ENCODE results near the gene PTRHD1.
"Not testable (repeated sequence)": the region's sequence is repeated elsewhere in the genome, so short reads cannot be mapped to it uniquely, and the experiment has no call there.

The PTRHD1 gene

DNA sequence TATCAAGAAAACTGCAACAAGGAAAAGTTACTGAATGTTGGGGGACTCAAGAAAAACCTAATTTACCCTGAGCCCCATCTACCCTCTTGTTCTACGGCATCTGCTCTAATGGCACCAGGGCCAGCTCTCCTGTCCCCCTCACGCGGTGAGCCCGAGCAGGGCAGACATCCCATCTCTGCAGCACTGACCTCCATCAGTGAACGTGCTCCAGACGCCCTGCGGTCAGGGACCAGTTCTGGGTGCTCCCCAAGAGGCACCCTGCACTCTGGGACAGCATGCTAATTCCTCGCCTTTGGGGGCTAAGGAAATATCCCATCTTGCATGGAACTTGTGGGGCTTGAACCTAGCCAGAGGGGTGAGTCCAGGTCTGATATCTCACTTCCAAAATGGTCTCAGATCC, 43.0 kb upstream of the PTRHD1 start:
- Histone ChIP-seq H3K4me3 (ENCODE audit: low read length) (no peak overlapping the region), H3K27ac (ENCODE audit: low read length) (no peak overlapping the region), H3K36me3 (replicated peaks; ENCODE audit: insufficient read depth, low read length) (peaks cover 3% of the 10 kb centered on the region; the same call in 1 of the 2 replicates), H2AFZ (ENCODE audit: low read length) (no peak overlapping the region), H3K27me3 (replicated peaks; ENCODE audit: insufficient read depth, low read length) (no peaks in the 10 kb centered on the region), H3K9ac (ENCODE audit: low read length) (no peak overlapping the region), H3K4me1 (ENCODE audit: low read length) (no peaks in the 10 kb centered on the region), H4K20me1 (ENCODE audit: insufficient read depth, low read length) (no peaks in the 10 kb centered on the region), H3F3A (ENCODE audit: insufficient read depth, low read length) (no peaks in the 10 kb centered on the region), H3K79me2 (ENCODE audit: low read length) (no peaks in the 10 kb centered on the region), H3K9me2 (replicated peaks; ENCODE audit: insufficient read depth, low read length) (no peaks in the 10 kb centered on the region), H3K4me2 (ENCODE audit: low read depth, low read length) (no peak overlapping the region), H3K9me3 (replicated peaks; ENCODE audit: insufficient read depth, low read length) (no peaks in the 10 kb centered on the region)
- TF ChIP-seq, protein P1, sequence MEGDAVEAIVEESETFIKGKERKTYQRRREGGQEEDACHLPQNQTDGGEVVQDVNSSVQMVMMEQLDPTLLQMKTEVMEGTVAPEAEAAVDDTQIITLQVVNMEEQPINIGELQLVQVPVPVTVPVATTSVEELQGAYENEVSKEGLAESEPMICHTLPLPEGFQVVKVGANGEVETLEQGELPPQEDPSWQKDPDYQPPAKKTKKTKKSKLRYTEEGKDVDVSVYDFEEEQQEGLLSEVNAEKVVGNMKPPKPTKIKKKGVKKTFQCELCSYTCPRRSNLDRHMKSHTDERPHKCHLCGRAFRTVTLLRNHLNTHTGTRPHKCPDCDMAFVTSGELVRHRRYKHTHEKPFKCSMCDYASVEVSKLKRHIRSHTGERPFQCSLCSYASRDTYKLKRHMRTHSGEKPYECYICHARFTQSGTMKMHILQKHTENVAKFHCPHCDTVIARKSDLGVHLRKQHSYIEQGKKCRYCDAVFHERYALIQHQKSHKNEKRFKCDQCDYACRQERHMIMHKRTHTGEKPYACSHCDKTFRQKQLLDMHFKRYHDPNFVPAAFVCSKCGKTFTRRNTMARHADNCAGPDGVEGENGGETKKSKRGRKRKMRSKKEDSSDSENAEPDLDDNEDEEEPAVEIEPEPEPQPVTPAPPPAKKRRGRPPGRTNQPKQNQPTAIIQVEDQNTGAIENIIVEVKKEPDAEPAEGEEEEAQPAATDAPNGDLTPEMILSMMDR (IDR thresholded peaks at IDR 0.05; ENCODE audit: low read length) = no peak
- no peak for TF ChIP-seq EZH2phosphoT487 (IDR thresholded peaks at IDR 0.05; ENCODE audit: low read length)
- no peak for TF ChIP-seq EZH2 (optimal IDR thresholded peaks at IDR 0.05; ENCODE audit: low read depth, low read length)
- no peak for DNase-seq

DNA sequence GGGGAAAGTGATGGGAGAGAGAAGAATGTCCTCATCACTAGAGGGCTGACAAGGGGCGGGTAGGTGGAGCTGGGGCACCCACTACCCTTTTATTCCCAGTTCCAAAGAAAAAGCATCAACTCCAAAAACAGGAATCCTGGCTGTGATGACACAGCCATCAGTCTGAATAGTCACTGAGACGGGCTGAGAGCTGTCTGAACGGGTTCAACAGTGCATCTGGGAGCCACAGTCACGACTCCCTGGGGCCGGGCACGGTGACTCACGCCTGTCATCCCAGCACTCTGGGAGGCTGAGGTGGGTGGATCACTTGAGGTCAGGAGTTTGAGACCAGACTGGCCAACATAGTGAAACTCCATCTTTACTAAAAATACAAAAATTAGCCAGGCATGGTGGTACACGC, 42.2 kb upstream of the PTRHD1 start:
- H3K36me3 ChIP-seq (replicated peaks; ENCODE audit: insufficient read depth, low read length); DNase-seq; H4K20me1 ChIP-seq (ENCODE audit: insufficient read depth, low read length): not testable (repeated sequence)

DNA sequence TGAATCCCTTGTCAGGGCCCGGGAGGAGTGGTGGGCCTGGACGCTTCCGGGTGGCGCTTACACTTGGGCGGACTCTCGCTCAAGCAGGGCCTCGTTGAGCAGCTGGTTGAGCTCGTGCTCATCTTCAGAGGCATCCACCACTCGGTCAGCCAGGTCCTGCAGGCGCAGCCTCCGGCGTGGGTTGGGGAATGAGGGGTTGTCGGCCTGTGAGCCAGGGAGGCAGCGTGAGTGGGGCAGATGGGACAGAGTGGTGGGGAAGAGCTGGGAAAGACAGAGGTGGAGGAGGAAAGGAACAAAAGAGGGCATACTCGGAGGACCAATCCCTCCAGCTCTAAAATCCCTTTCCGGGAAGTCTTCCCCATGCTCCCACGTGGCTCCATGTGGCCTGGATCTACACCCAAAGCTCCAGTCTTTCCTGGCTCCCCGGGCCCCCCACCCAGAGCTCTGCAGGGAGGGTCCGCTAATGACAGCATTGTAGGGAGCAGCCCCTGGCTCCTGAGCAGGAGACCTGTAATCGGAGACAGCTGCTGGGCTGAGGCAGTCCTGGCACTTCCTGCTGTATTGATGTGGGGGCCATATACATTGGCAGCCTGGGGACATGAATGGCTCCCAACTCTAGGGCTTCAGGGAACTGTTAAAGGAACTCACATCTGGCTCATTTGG, 41.7 kb upstream of the PTRHD1 start:
- DNase-seq = no peak
- Histone ChIP-seq H3K36me3 (replicated peaks; ENCODE audit: insufficient read depth, low read length) (0 out of 2 replicates have a peak, but pooled peaks cover 3% of the 10 kb centered on the region), H2AFZ (ENCODE audit: low read length) (no peak overlapping the region), H3K9ac (ENCODE audit: low read length) (no peak overlapping the region), H3K4me3 (ENCODE audit: low read length) (no peak overlapping the region), H3F3A (ENCODE audit: insufficient read depth, low read length) (no peaks in the 10 kb centered on the region), H3K9me3 (replicated peaks; ENCODE audit: insufficient read depth, low read length) (no peaks in the 10 kb centered on the region), H3K4me1 (ENCODE audit: low read length) (no peaks in the 10 kb centered on the region), H3K27ac (ENCODE audit: low read length) (no peak overlapping the region), H3K27me3 (replicated peaks; ENCODE audit: insufficient read depth, low read length) (no peaks in the 10 kb centered on the region), H3K79me2 (ENCODE audit: low read length) (no peaks in the 10 kb centered on the region), H3K4me2 (ENCODE audit: low read depth, low read length) (no peak overlapping the region), H4K20me1 (ENCODE audit: insufficient read depth, low read length) (no peaks in the 10 kb centered on the region), H3K9me2 (replicated peaks; ENCODE audit: insufficient read depth, low read length) (no peaks in the 10 kb centered on the region)
- TF ChIP-seq, protein P1 (IDR thresholded peaks at IDR 0.05; ENCODE audit: low read length) = no peak
- no peak for TF ChIP-seq EZH2 (optimal IDR thresholded peaks at IDR 0.05; ENCODE audit: low read depth, low read length)

More for the DNA sequence above, 42.2 kb upstream of the PTRHD1 start:
- H2AFZ ChIP-seq (ENCODE audit: low read length); H3K9me2 ChIP-seq (replicated peaks; ENCODE audit: insufficient read depth, low read length); H3F3A ChIP-seq (ENCODE audit: insufficient read depth, low read length); H3K9me3 ChIP-seq (replicated peaks; ENCODE audit: insufficient read depth, low read length); H3K79me2 ChIP-seq (ENCODE audit: low read length); H3K27ac ChIP-seq (ENCODE audit: low read length); H3K9ac ChIP-seq (ENCODE audit: low read length); H3K4me2 ChIP-seq (ENCODE audit: low read depth, low read length); H3K4me1 ChIP-seq (ENCODE audit: low read length); H3K27me3 ChIP-seq (replicated peaks; ENCODE audit: insufficient read depth, low read length); H3K4me3 ChIP-seq (ENCODE audit: low read length): not testable (repeated sequence)
